Activated CD4-positive, alpha-beta T cell treated with anti-CD3 and anti-CD28 coated beads for 36 hours (primary cell): ENCODE measurements around the gene CNTROB. TPM values are rescaled to one million over a fixed set of nuclear protein-coding genes. Genes with fewer than 3 reads are reported as not detected.

Source experiments
- ATAC-seq: fragments of 200-7000 bp; cut with Tn5 transposase; one replicate; pipeline ENCODE4 v1.10.0; 2021; ENCODE audit warnings: mild to moderate bottlenecking, moderate library complexity
- CTCF ChIA-PET: fragments of 350-600 bp; sonication (Branson Sonifier 250); formaldehyde crosslinking; loops from one replicate; lab custom pipeline; 2021; ENCODE audit warnings: antibody characterized with exemption; lab: Charles Lee
- POLR2A ChIA-PET: fragments of 350-600 bp; sonication (Branson Sonifier 250); formaldehyde crosslinking; loops from one replicate; lab custom pipeline; 2021; ENCODE audit warnings: antibody characterized with exemption, inconsistent platforms; lab: Charles Lee
- DNase-seq: peaks from one replicate; pipeline ENCODE4 v3.0.0-alpha.2; 2020
- H3K27ac Mint-ChIP-seq: one replicate; pipeline ENCODE4 v1.8.0; 2021; ENCODE audit warnings: mixed read lengths
- H3K27me3 Mint-ChIP-seq: one replicate; pipeline ENCODE4 v1.8.0; 2021; ENCODE audit warnings: mixed read lengths
- H3K36me3 Mint-ChIP-seq: one replicate; pipeline ENCODE4 v1.8.0; 2021; ENCODE audit warnings: low read depth, mixed read lengths
- H3K4me1 Mint-ChIP-seq: one replicate; pipeline ENCODE4 v1.8.0; 2021; ENCODE audit warnings: mixed read lengths
- H3K4me3 Mint-ChIP-seq: one replicate; pipeline ENCODE4 v1.8.0; 2021; ENCODE audit warnings: mild to moderate bottlenecking, moderate library complexity, mixed read lengths
- H3K9me3 Mint-ChIP-seq: one replicate; pipeline ENCODE4 v1.8.0; 2021; ENCODE audit warnings: low read depth, mixed read lengths
- intact Hi-C, 2 experiments: fragments of 100-400 bp; cut with DNase I in 1 of 2; cut with micrococcal nuclease in 1 of 2; formaldehyde crosslinking; loops; one replicate each; pipeline versions ENCODE4 v1.14.2 to v1.15.1; 2022 to 2024; cut with DNase I, micrococcal nuclease
- total RNA-seq, 2 experiments: library from RNA; stranded (reverse); gene quantifications; one replicate each; pipeline ENCODE4 v1.2.3, GENCODE V29; 2021

CNTROB gene
- total RNA-seq, 2 experiments from 2014 or later, result 53.0 to 80.5 TPM

DNA sequence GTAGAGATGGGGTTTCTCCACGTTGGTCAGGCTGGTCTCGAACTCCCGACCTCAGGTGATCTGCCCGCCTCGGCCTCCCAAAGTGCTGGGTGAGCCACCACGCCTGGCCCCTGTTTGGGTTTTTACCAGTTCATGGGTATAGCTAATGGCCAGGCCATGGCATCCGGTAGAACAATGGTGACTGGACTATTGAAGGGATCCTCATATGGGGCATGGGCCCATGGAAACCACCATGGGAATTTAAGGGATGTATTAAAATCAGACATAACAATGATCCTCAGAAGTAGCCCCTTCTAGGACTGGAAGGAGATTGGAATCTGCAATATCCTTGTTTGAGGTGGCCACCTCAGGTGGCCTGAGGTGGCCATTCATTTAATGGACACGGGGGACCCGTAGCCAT lies 52.9 kb downstream of the CNTROB start:
- POLR2A ChIA-PET, result no interaction called here
- CTCF ChIA-PET, result interaction anchor here (0.8 to 2.2 kb wide), 5 partner anchors 13 to 233 kb away, joined by 3 to 7 read pairs (median 3); no protein-coding TSS in a partner anchor
- Mint-ChIP-seq H3K36me3 (no peaks in the 10 kb centered on the region), H3K27me3 (peaks cover 10% of the 10 kb centered on the region), H3K9me3 (no peaks in the 10 kb centered on the region), H3K4me1 (peaks cover 10% of the 10 kb centered on the region), H3K4me3 (no peak overlapping the region), H3K27ac (no peak overlapping the region)
- intact Hi-C loops, result no loop called here
- ATAC-seq (no peak), DNase-seq (no peak)

- no peak for ATAC-seq
- Mint-ChIP-seq H3K36me3 (no peaks in the 10 kb centered on the region), H3K9me3 (no peaks in the 10 kb centered on the region), H3K4me3 (no peak overlapping the region), H3K27me3 (peaks cover 8% of the 10 kb centered on the region), H3K4me1 (peaks cover 14% of the 10 kb centered on the region), H3K27ac (no peak overlapping the region)
- intact Hi-C loops, result no loop called here
- POLR2A ChIA-PET, result no interaction called here
- no peak for DNase-seq
- CTCF ChIA-PET, result interaction anchor here (0.7 to 6.2 kb wide), 15 partner anchors 12 to 360 kb away, joined by 3 to 56 read pairs (median 4); partner anchors contain the start of genes KCNAB3, NAA38 and SAT2
These were observed 55.3 kb downstream of the CNTROB start for GRCh38 chr17:7987112-7987893.

DNA sequence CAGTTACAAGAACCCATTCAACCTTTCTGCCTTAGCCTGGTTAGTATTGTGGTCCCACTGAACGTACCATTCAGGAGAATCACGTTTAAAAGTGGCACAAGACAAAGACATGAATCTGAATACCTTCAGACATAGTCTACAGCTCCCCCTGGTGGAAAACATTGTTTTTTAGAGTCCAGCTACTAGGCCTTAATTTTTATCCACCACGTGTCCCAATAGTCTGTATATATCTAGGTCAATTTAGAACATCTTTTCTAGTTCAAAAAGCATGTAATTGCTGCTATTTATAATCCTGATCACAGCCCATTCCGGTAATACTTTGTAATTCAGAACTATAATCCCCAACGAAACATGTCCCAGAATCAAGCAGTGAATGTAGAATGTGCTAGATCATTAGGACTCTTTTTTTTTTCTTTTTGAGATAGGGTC lies 56.8 kb downstream of the CNTROB start:
- Mint-ChIP-seq H3K4me1 (peaks cover 14% of the 10 kb centered on the region), H3K27ac (peak overlapping the region; percentile 75), H3K4me3 (peak overlapping the region; percentile 73), H3K9me3 (no peaks in the 10 kb centered on the region), H3K36me3 (no peaks in the 10 kb centered on the region), H3K27me3 (peaks cover 5% of the 10 kb centered on the region)
- intact Hi-C loops, result loop anchor here in 1 of 2 experiments (2.0 kb wide), 2 partner anchors 126 to 166 kb away; no protein-coding TSS in a partner anchor
- ChIA-PET POLR2A (interaction anchor here (0.8 kb wide), 2 partner anchors 73 to 665 kb away, joined by 3 to 11 read pairs; partner anchors contain the start of gene RNF227), CTCF (interaction anchor here (0.7 to 6.2 kb wide), 34 partner anchors 8 to 258 kb away, joined by 3 to 61 read pairs (median 4); partner anchors contain the start of genes CNTROB, GUCY2D, NAA38 and RNF227)
- DNase-seq (peak; percentile 57), ATAC-seq (peak; percentile 45)

DNA sequence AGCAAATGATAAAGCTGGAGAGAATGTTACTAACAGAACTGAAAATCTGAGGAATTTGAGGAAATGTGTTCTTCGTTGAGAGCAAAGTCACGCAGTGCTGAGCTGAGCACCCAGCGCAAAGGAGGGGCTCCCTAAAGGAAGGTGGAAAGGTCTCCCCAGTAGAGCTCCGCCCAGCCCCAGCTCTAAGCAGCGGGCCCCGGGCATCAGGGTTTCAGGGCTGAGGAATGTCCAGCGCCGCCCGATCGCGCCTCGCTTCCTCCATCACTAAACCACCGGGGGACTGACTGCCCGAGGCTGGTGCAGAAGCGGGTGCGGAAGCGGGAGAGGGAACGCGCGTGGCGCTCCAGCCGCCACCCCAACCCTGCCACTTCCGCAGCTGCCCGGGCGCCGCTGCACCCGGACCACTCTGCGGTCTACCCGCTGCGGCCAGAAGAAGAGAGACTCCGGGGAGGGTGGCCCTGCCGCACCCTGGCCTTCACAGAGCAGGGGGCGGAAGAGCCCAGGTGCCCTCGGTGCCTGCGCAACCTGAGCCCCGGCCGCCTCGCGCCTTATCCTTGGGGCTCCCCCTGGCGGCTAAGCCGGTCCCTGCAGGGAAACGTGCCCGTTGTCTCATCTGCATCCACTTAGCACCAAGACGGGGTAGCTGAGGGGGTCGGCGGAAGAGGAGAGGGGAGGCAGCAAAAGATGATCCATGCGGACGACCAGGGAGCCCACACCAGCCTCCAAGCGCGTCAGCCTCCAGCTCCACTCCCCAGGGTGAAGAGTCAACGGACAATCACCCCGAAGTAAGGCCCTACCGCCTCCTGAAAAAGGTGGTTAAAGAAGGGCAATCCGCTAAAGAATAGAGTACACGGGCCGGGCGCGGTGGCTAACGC lies 58.0 kb downstream of the CNTROB start:
- Mint-ChIP-seq H3K27ac (peak overlapping the region; percentile 87), H3K4me3 (peak overlapping the region; percentile 73), H3K27me3 (peaks cover 5% of the 10 kb centered on the region), H3K4me1 (peaks cover 14% of the 10 kb centered on the region), H3K9me3 (no peaks in the 10 kb centered on the region), H3K36me3 (no peaks in the 10 kb centered on the region)
- POLR2A ChIA-PET, result interaction anchor here (0.6 to 0.9 kb wide), 2 partner anchors 52 to 78 kb away, joined by 3 to 8 read pairs; no protein-coding TSS in a partner anchor
- CTCF ChIA-PET, result interaction anchor here (0.6 to 6.2 kb wide), 57 partner anchors 9 to 339 kb away, joined by 3 to 61 read pairs (median 4); partner anchors contain the start of genes CHD3, CNTROB, GUCY2D and HES7
- peak; percentile 96 for DNase-seq
- intact Hi-C loops, result loop anchor here (1.0 to 5.0 kb wide), 10 partner anchors 58 to 248 kb away; partner anchors contain the start of genes CNTROB (in 1 of the 2) and NAA38 (in 1 of the 2)
- ATAC-seq, result peak; percentile 93

DNA sequence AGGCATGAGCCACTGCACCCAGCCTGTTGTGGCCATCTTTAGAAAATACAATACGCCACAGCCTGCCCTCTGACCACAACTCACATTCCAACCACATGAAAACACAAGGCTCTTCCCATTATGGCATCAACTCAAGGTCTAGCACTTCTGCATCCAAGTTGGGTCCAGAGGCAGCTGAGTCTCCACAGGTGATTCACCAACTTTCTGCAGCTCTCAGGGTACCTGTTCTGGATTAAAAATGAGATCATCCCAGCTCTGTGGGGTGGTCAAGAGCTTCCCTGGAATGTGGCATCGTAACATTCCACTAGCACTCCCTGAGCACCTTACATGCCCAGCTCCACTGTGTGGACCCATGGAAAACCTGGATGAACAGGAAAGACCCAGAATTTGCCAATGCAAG lies 60.5 kb downstream of the CNTROB start:
- no peak for DNase-seq
- H3K4me3 Mint-ChIP-seq, result no peak overlapping the region
- peaks cover 3% of the 10 kb centered on the region for H3K27me3 Mint-ChIP-seq
- CTCF ChIA-PET, result interaction anchor here (0.6 to 1.4 kb wide), 8 partner anchors 9 to 158 kb away, joined by 3 to 5 read pairs (median 4); partner anchors contain the start of gene RNF227
- intact Hi-C loops, result loop anchor here in 1 of 2 experiments (5.0 kb wide), 1 partner anchor 250 kb away; no protein-coding TSS in a partner anchor
- ATAC-seq, result no peak
- H3K36me3 Mint-ChIP-seq, result no peaks in the 10 kb centered on the region
- POLR2A ChIA-PET, result no interaction called here
- no peaks in the 10 kb centered on the region for H3K9me3 Mint-ChIP-seq
- H3K27ac Mint-ChIP-seq, result no peak overlapping the region
- H3K4me1 Mint-ChIP-seq, result peaks cover 17% of the 10 kb centered on the region

- no peak overlapping the region for H3K4me3 Mint-ChIP-seq
- DNase-seq, result peak; percentile 40
- H3K27ac Mint-ChIP-seq, result no peak overlapping the region
- ATAC-seq, result no peak
- H3K36me3 Mint-ChIP-seq, result no peaks in the 10 kb centered on the region
- ChIA-PET POLR2A (no interaction called here), CTCF (interaction anchor here (0.6 to 1.4 kb wide), 7 partner anchors 8 to 130 kb away, joined by 3 to 5 read pairs (median 5); partner anchors contain the start of gene RNF227)
- peaks cover 2% of the 10 kb centered on the region for H3K27me3 Mint-ChIP-seq
- intact Hi-C loops, result loop anchor here in 1 of 2 experiments (5.0 kb wide), 1 partner anchor 251 kb away; no protein-coding TSS in a partner anchor
- H3K9me3 Mint-ChIP-seq, result no peaks in the 10 kb centered on the region
- H3K4me1 Mint-ChIP-seq, result peaks cover 17% of the 10 kb centered on the region
These were observed 60.9 kb downstream of the CNTROB start for GRCh38 chr17:7992924-7993323.

DNA sequence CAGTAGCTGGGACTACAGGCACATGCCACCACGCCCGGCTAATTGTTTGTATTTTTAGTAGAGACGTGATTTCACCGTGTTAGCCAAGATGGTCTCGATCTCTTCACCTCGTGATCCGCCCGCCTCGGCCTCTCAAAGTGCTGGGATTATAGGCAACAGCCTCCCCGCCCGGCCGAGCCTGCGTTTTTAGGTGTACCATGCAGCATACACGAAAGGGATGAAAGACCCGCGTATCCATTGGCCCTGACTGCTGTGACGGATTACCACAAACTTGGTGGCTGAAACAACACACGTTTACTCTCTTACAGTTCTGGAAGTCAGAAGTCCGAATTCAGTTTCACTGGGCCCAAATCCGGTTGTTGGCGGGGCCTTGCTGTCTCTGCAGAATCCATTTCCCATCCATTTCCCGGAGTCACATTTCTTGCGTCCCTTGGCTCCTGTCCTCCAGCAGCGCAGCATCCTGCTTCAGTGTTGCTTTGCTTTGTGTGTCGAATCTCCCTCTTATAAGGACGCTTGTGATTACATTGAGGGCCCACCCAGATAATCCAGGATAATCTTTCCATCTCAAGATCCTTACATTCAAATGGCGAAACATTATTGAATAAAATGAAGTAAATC lies 62.1 kb downstream of the CNTROB start:
- Mint-ChIP-seq H3K4me1 (peaks cover 13% of the 10 kb centered on the region), H3K4me3 (no peak overlapping the region), H3K9me3 (no peaks in the 10 kb centered on the region), H3K27ac (no peak overlapping the region), H3K36me3 (no peaks in the 10 kb centered on the region), H3K27me3 (peaks cover 7% of the 10 kb centered on the region)
- DNase-seq (no peak), ATAC-seq (no peak)
- intact Hi-C loops, result loop anchor here in 1 of 2 experiments (5.0 kb wide), 1 partner anchor 252 kb away; no protein-coding TSS in a partner anchor
- ChIA-PET POLR2A (no interaction called here), CTCF (no interaction called here)

DNA sequence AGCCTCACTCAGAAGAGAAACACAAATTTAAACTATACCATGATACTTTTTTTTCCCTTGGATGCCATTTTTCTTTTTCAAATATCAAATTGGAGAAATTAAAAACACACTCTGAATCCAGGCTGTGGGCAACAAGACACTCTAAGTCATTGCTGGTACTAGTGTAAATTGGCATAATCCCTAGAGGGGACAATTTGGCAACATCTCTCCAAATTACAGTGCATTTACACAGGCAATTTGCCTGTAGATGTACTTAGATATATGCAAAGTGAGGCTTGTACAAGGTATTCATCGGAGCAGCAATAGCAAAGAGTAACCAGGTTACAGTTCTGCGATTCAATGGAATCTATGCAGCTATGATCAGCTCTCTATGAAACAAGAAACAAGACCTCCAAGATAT lies 63.7 kb downstream of the CNTROB start:
- intact Hi-C loops, result loop anchor here in 1 of 2 experiments (5.0 kb wide), 1 partner anchor 47 kb away; no protein-coding TSS in a partner anchor
- Mint-ChIP-seq H3K36me3 (no peaks in the 10 kb centered on the region), H3K4me1 (peaks cover 2% of the 10 kb centered on the region), H3K9me3 (no peaks in the 10 kb centered on the region), H3K27me3 (peaks cover 11% of the 10 kb centered on the region), H3K27ac (no peak overlapping the region), H3K4me3 (no peak overlapping the region)
- ChIA-PET POLR2A (no interaction called here), CTCF (no interaction called here)
- DNase-seq (no peak), ATAC-seq (no peak)

DNA sequence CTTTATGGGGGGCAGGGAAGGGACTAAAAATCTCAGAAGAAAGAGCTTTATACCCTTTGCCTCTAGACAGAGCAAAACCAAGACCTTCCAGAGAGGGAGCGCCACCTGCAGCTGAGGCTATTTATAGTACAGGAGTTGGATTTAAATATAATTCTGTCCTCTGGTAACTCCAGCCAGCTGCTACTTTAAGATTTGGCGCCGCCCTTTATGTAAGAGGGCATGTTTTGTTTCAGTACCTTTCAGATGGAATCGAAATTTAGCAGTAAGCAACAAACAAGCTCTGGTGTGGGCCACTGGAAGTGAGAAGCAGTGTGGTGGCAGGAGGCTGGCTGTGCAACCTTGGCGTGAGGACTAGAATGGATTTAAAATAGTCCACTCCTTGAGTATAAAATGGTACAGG lies 65.2 kb downstream of the CNTROB start:
- H3K4me1 Mint-ChIP-seq, result peaks cover 6% of the 10 kb centered on the region
- intact Hi-C loops, result loop anchor here in 1 of 2 experiments (5.0 kb wide), 1 partner anchor 45 kb away; no protein-coding TSS in a partner anchor
- H3K27ac Mint-ChIP-seq, result no peak overlapping the region
- POLR2A ChIA-PET, result no interaction called here
- no peak overlapping the region for H3K4me3 Mint-ChIP-seq
- ATAC-seq, result peak; percentile 82
- H3K27me3 Mint-ChIP-seq, result peaks cover 21% of the 10 kb centered on the region
- peak; percentile 75 for DNase-seq
- no peaks in the 10 kb centered on the region for H3K9me3 Mint-ChIP-seq
- H3K36me3 Mint-ChIP-seq, result no peaks in the 10 kb centered on the region
- CTCF ChIA-PET, result interaction anchor here (0.6 to 1.5 kb wide), 20 partner anchors 8 to 317 kb away, joined by 3 to 9 read pairs (median 4); partner anchors contain the start of genes CNTROB and TRAPPC1
